Hepatocyte (in vitro differentiated cells): ENCODE data around the gene SLC9A5. TPM values are rescaled to one million over a fixed set of nuclear protein-coding genes. Genes with fewer than 3 reads are reported as not detected.
A peak's percentile ranks its signal among the peaks of the same experiment; 100 is the strongest.

ENCODE experiments used
- DNase-seq: peaks from one replicate; pipeline ENCODE4 v3.0.0-alpha.2; 2016; ENCODE audit warnings: low spot score
- H2AFZ ChIP-seq: fragments of 200-600 bp; sonication (generic); 2 replicates; pipeline ENCODE4 v1.6.0; 2016; ENCODE audit warnings: antibody characterized with exemption, mild to moderate bottlenecking
- H3K27ac ChIP-seq: fragments of 200-600 bp; sonication (generic); 2 replicates; pipeline ENCODE4 v1.5.1; 2016; ENCODE audit warnings: mild to moderate bottlenecking
- H3K27me3 ChIP-seq: fragments of 200-600 bp; sonication (generic); 2 replicates; pipeline ENCODE4 v1.6.1; 2016
- H3K36me3 ChIP-seq: fragments of 200-600 bp; sonication (generic); replicated peaks from 2 replicates; pipeline ENCODE4 v1.5.1; 2016; ENCODE audit warnings: low read depth; ENCODE audit not compliant: insufficient read depth
- H3K4me1 ChIP-seq: fragments of 200-600 bp; sonication (generic); 2 replicates; pipeline ENCODE4 v1.5.1; 2016; ENCODE audit warnings: mild to moderate bottlenecking, moderate library complexity; ENCODE audit not compliant: insufficient read depth
- H3K4me2 ChIP-seq: fragments of 200-600 bp; sonication (generic); 2 replicates; pipeline ENCODE4 v1.6.0; 2016
- H3K4me3 ChIP-seq: fragments of 200-600 bp; sonication (generic); 2 replicates; pipeline ENCODE4 v1.5.1; 2016; ENCODE audit warnings: mild to moderate bottlenecking
- H3K79me2 ChIP-seq: fragments of 200-600 bp; sonication (generic); 2 replicates; pipeline ENCODE4 v1.6.0; 2017; ENCODE audit warnings: mild to moderate bottlenecking
- H3K9me2 ChIP-seq: fragments of 200-600 bp; sonication (generic); replicated peaks from 2 replicates; pipeline ENCODE4 v1.6.0; 2017; ENCODE audit warnings: mild to moderate bottlenecking; ENCODE audit not compliant: insufficient read depth
- H3K9me3 ChIP-seq: fragments of 200-600 bp; sonication (generic); 2 replicates; pipeline ENCODE4 v1.5.1; 2016; ENCODE audit warnings: low read depth, mild to moderate bottlenecking
- H4K20me1 ChIP-seq: fragments of 200-600 bp; sonication (generic); 2 replicates; pipeline ENCODE4 v1.6.0; 2016; ENCODE audit warnings: mild to moderate bottlenecking; ENCODE audit not compliant: insufficient read depth, poor library complexity, severe bottlenecking
- CTCF ChIP-seq: fragments of 200-600 bp; sonication (generic); IDR thresholded peaks from 2 replicates; pipeline ENCODE4 v1.5.1; 2016; ENCODE audit warnings: antibody characterized with exemption, mild to moderate bottlenecking; ENCODE audit not compliant: poor library complexity
- EZH2 ChIP-seq: fragments of 200-600 bp; sonication (generic); IDR thresholded peaks from 2 replicates; pipeline ENCODE4 v1.6.1; 2016; ENCODE audit warnings: antibody characterized with exemption, mild to moderate bottlenecking, borderline replicate concordance
- EZH2phosphoT487 ChIP-seq: fragments of 200-600 bp; sonication (generic); IDR thresholded peaks from one replicate; pipeline ENCODE4 v1.6.1; 2018; ENCODE audit warnings: antibody characterized with exemption, mild to moderate bottlenecking, low read depth, moderate library complexity; ENCODE audit not compliant: unreplicated experiment, severe bottlenecking
- WGBS: methylation state at CpG from one replicate; pipeline ENCODE4 v1.1.6; 2016; ENCODE audit warnings: low lambda C conversion rate; ENCODE audit errors: missing lambda C conversion rate; 5-methylcytosine and 5-hydroxymethylcytosine counted together
- polyA plus RNA-seq: library from polyadenylated mRNA; unstranded; fragments of >200 nt; fragmentation: Nextera tagmentation; extraction: Ambion mirVana; gene quantifications from 2 replicates; pipeline ENCODE4 v1.2.1, GENCODE V29; 2016
- total RNA-seq: library from RNA; depleted of rRNA; stranded (reverse); fragments of >200 nt; gene quantifications from 2 replicates; pipeline ENCODE4 v1.2.3, GENCODE V29; 2014

SLC9A5 gene
- total and polyA plus RNA-seq, 2 experiments from 2014 or later = 1.4 to 1.5 TPM

DNA sequence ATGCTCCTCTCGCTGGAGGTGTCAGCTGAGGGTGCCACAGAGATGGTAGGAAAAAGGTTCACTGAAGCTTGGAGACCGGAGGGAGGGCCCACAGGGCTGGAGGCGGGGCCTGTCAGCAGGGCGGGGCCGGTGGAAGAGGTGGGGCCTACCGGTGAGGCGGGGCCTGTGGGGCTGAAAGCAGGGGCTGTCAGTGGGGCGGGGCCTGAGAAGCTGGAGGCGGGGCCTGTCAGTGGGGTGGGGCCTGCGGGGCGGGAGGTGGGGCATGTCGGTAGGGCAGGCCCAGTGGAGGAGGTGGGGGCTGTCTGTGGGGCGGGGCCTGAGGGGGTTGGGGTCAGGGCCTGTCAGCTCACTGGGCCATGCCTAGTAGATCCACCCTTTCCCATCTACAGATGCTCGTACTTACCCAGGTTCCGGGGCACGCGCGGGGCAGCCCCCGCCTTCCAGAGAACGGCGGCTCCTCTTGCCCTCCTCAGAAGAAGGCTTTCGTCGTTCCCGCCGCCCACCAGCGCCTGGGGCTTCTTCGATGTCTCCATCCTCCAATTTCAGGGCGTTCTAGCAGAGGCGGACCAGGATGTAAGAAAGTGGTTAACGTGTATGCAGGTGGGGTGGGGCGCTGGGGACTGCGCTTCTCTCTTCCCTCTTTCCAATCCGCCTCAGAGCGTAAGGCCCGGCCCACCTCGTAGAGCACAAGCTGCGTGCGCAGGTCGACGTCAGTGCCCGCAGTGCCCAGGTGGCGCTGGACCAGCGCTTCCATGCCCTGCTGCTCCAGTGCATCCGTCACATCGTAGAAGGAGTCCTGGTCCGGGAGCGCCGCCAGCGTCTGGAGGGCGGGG, 12.0 kb upstream of the SLC9A5 start:
- no peak overlapping the region for H3K4me2 ChIP-seq
- TF ChIP-seq EZH2 (no peak), EZH2phosphoT487 (no peak), CTCF (no peak)
- peak; percentile 46 for DNase-seq
- H3K9me3 ChIP-seq = no peaks in the 10 kb centered on the region
- no peaks in the 10 kb centered on the region for H3K9me2 ChIP-seq
- no peak overlapping the region for H3K27ac ChIP-seq
- H3K4me1 ChIP-seq = peaks cover 12% of the 10 kb centered on the region
- H3K27me3 ChIP-seq = no peaks in the 10 kb centered on the region
- 96% methylated on average over 43 of the region's 50 CpGs for WGBS
- H2AFZ ChIP-seq = no peak overlapping the region
- H3K36me3 ChIP-seq = no peaks in the 10 kb centered on the region
- no peaks in the 10 kb centered on the region for H4K20me1 ChIP-seq
- H3K4me3 ChIP-seq = no peak overlapping the region
- no peaks in the 10 kb centered on the region for H3K79me2 ChIP-seq

GRCh38 chr16:67237396-67238277, 11.1 kb upstream of the SLC9A5 start:
- no peaks in the 10 kb centered on the region for H3K36me3 ChIP-seq
- H3K27me3 ChIP-seq = no peaks in the 10 kb centered on the region
- peaks cover 12% of the 10 kb centered on the region for H3K4me1 ChIP-seq
- H4K20me1 ChIP-seq = no peaks in the 10 kb centered on the region
- WGBS = 91% methylated on average over 15 of the region's 16 CpGs
- H2AFZ ChIP-seq = no peak overlapping the region
- H3K79me2 ChIP-seq = peaks cover 5% of the 10 kb centered on the region
- H3K4me3 ChIP-seq = no peak overlapping the region
- no peak for DNase-seq
- H3K9me2 ChIP-seq = no peaks in the 10 kb centered on the region
- H3K27ac ChIP-seq = no peak overlapping the region
- H3K4me2 ChIP-seq = no peak overlapping the region
- no peak for TF ChIP-seq EZH2
- no peak for TF ChIP-seq CTCF
- TF ChIP-seq EZH2phosphoT487 = no peak
- no peaks in the 10 kb centered on the region for H3K9me3 ChIP-seq

DNA sequence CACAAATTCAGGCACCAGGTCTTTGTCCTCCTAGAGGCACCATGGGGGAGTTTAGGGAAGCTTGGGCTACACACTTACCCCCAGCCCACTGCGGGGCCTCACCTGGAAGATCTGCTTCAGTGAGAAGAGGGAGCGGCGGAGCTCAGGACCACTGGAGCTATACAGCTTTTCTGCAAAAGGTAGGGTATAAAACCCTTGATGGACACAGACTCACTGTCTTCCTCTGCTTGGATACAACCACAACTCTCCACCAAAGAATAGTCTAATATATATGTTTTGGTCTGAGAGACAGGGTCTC, 10.6 kb upstream of the SLC9A5 start:
- Histone ChIP-seq H3K79me2 (peaks cover 9% of the 10 kb centered on the region), H3K9me2 (no peaks in the 10 kb centered on the region), H3K4me3 (no peak overlapping the region), H3K4me2 (no peak overlapping the region), H4K20me1 (no peaks in the 10 kb centered on the region), H3K27me3 (no peaks in the 10 kb centered on the region), H2AFZ (no peak overlapping the region), H3K4me1 (peaks cover 12% of the 10 kb centered on the region), H3K36me3 (no peaks in the 10 kb centered on the region), H3K9me3 (no peaks in the 10 kb centered on the region), H3K27ac (no peak overlapping the region)
- 100% methylated on average over 3 of the region's 3 CpGs for WGBS
- no peak for TF ChIP-seq EZH2
- no peak for DNase-seq
